Caki2 (cell line): ENCODE results near the gene PTPRCAP. TPM values are rescaled to one million over a fixed set of nuclear protein-coding genes. Genes with fewer than 3 reads are reported as not detected.
"Not testable (repeated sequence)": the region's sequence is repeated elsewhere in the genome, so short reads cannot be mapped to it uniquely, and the experiment has no call there.

Source experiments
- DNase-seq: peaks from one replicate; pipeline ENCODE4 v3.0.0-alpha.2; 2015; ENCODE audit warnings: low read depth
- in situ Hi-C: cut with HindIII; loops from 2 replicates; pipeline ENCODE4 v1.10.0; 2016; ENCODE audit warnings: low sequenced_read_pairs, low pct_unique_long_range_greater_than_20kb, mixed read lengths
- total RNA-seq: library from RNA; depleted of rRNA; stranded (reverse); fragments of >200 nt; shearing (Covaris generic); gene quantifications from 2 replicates; pipeline ENCODE4 v1.2.3, GENCODE V29; 2014; ENCODE audit warnings: low replicate concordance; rRNA removed

Gene PTPRCAP, protein sequence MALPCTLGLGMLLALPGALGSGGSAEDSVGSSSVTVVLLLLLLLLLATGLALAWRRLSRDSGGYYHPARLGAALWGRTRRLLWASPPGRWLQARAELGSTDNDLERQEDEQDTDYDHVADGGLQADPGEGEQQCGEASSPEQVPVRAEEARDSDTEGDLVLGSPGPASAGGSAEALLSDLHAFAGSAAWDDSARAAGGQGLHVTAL
- total RNA-seq, result not detected in 2 replicates

DNA sequence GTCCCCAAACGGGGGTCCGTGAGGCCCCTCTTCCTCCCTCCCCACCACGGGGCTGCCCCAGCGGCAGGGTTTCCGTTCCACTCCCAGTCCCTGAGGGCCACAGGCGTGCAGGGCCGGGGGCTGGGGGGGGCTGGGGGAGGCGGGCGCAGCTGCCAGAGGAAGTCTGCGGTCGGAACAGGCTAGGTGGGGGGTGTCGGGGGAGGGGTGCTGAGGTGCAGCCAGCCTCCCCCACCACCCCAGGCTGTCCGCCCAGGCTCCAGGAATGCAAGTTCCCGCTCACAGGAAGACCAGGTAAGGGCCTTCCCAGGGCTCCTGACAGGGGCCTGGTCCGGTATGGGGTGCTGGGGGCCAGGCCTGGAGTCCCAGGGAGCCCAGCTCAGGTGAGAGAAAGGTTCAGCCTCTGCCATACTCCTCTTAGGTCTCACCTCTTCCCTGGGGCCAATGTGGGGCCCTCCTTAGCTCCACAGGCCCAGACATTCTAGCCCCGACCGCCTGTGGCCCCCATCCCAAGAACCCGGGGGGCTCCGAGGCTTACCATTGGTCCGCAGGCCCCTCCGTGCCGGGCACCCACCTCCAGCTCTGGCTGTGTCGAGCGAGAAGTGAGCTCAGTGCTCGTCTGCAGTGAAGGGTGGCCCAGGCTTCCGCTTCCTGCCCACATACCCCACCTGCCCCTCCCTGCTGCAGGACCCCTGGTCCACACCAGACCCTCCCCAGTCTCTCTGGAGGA lies at the start of gene PTPRCAP:
TSS of gene PTPRCAP (minus strand) at position 601 of the 727 bp plus-strand sequence. CDS start at position 538, 63 bp downstream.
- DNase-seq, result no peak
- in situ Hi-C loops, result no loop called here

DNA sequence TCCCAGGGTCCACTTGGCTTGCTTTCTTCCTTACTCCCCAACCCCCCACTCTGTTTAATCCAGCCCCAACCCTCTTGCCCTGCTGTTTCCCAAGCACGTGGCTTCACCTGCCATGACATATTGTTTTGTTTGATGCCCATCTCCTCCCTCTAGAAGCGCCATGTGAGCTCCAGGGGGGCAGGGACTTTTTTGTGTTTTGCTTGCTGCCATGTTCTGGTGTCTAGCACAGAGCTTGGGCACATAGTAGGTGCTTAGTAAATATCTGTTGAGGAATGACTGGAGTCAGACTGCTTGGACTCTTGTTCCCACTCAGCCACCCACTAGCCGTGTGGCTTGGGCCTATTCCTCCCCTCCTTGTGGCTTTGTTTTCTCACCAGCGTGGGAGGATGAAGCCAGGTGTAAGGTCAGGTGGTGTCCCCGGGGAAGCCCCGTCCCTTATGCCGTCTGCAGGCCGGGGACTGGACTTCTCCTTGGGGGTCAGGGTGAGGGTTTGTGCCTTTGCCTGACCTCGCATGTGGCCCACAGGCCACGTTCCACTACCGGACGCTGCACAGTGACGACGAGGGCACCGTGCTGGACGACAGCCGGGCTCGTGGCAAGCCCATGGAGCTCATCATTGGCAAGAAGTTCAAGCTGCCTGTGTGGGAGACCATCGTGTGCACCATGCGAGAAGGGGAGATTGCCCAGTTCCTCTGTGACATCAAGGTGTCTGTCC lies 49.2 kb upstream of the PTPRCAP start:
- in situ Hi-C loops, result no loop called here
- no peak for DNase-seq

DNA sequence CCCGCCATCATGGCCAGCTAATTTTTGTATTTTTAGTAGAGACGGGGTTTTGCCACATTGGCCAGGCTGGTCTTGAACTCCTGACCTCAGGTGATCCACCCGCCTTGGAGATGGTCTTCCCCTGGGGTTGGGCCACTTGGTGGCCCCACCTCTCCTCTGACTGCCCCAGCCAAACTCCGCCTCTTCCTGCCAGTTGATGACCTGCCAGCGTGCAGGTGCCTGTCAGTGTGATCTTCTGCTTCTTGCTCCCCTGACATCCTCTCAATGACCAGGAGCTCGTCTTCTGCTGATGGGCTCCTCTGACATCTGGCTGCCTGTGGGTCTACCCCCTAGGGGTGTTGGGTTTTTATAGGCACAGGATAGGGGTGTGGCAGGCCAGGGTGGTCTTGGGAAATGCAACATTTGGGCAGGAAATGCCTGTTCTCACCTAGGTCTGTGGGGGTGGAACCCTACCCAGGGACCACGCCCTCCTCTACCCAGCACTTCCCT lies 48.4 kb upstream of the PTPRCAP start:
- in situ Hi-C loops, DNase-seq: not testable (repeated sequence)

DNA sequence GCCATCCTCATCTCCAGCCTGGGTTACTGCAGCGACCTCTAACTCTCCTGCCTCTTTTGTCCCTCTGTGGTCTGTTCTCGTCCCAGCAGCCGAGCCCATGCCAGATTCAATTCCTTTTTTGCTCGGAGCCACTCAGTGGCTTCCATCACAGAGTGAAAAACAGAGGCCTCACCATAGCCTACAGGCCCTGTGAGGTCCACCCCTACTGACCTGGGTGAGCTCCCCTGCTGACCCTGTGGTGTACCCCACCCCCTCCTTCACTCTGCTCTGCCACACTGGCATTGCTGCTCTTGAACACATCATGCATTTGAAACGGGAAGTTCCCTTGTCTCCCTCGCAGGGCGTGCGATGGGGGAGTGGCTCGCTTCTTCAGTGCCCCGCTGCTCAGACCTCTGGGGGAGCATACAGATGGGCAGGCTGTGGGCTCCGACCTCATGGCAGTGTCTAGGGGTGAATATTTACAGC lies 47.4 kb upstream of the PTPRCAP start:
- in situ Hi-C loops, result no loop called here

GRCh38 chr11:67483831-67484665 lies 46.6 kb upstream of the PTPRCAP start:
- in situ Hi-C loops, result no loop called here
- no peak for DNase-seq

More for the DNA sequence above, 47.4 kb upstream of the PTPRCAP start:
- no peak for DNase-seq

DNA sequence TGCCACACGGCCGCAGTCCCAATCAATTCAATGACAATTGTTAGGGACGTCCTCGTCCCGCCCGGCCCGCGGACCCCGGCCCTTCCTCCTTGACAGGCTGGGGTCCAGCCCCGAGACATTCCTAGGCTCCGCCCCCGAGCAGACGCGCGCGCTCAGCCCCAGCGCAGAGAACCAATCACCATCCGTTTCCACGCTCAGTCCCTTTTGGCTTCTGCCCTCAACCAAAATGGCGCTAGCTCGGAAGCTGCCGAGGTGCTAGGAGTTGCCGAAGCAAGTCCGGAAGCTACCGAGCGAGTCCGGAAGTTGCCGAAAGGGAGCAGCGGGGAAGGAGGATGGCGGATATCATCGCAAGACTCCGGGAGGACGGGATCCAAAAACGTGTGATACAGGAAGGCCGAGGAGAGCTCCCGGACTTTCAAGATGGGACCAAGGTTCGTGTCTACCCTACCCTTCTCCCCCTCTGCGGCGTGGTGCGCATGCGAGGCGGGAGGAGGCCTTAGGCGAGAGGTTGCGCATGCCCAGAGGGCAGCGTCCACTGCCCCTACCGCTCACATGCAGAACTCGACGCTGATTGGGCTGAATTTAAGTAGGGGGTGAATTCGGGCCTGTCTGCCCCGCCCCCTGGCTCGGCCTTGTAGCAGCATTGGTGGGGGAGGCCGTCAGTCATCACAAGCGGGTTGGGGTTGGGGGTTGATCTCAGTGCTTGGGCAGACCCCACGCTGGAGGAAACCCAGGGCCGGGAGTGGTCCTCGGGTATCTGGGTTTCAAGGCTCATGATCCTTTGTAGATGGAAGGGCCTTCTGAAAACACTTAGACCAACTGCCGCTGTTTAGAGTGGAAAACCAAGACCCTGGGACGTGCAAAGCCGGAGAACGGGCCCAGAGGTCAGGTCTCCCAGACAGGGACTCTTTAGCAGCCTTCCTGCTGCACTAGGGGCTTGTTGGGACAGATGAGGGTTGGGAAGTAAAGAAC lies 45.6 kb upstream of the PTPRCAP start, which contains the start of gene AIP:
TSS of gene AIP (plus strand) at position 200 of the 972 bp plus-strand sequence. CDS start at position 333, 133 bp downstream.
- DNase-seq, result peak; percentile 94
- in situ Hi-C loops, result no loop called here

DNA sequence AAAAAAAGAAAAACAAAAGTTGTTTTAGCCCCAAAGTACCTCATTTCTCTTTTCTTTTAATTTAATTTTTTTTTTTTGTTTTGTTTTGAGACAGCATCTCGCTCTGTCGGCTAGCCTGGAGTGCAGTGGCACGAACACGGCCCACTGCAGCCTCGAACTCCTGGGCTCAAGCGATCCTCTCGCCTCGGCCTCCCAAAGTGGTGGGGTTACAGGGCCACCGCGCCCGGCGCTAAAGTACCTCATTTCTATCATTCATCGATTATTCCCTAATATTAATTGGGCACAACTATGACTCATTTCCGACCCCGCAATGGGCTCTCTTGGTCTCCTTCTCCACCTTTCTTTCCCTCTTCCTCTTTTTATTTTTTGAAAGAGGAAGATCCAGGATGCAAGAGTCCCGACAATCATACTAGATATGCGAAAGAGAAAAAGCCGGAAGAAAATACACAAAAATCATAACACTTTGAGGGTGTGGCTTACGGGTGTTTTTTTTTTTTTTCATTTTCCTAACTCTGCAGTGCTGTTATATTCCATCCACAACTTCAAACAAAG lies 44.9 kb upstream of the PTPRCAP start:
- in situ Hi-C loops, result no loop called here
- DNase-seq, result no peak

DNA sequence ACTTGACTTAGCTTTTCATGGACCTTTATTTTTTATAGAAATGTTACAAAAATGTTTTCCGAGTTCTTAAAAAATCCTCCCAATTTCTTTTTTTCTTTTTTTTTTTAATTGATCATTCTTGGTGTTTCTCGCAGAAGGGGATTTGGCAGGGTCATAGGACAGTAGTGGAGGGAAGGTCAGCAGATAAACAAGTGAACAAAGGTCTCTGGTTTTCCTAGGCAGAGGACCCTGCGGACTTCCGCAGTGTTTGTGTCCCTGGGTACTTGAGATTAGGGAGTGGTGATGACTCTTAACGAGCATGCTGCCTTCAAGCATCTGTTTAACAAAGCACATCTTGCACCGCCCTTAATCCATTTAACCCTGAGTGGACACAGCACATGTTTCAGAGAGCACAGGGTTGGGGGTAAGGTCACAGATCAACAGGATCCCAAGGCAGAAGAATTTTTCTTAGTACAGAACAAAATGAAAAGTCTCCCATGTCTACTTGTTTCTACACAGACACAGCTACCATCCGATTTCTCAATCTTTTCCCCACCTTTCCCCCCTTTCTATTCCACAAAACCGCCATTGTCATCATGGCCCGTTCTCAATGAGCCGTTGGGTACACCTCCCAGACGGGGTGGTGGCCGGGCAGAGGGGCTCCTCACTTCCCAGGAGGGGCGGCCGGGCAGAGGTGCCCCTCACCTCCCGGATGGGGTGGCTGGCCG lies 40.0 kb upstream of the PTPRCAP start:
- in situ Hi-C loops, DNase-seq: not testable (repeated sequence)

GRCh38 chr11:67476692-67477091 lies 39.2 kb upstream of the PTPRCAP start:
- in situ Hi-C loops, DNase-seq: not testable (repeated sequence)

- DNase-seq, result no peak
- in situ Hi-C loops, result no loop called here
Observed at GRCh38 chr11:67472882-67473281, 35.4 kb upstream of the PTPRCAP start.

- in situ Hi-C loops, result no loop called here
- no peak for DNase-seq
Observed at GRCh38 chr11:67470337-67471002, 33.0 kb upstream of the PTPRCAP start.

GRCh38 chr11:67469508-67469811 lies 32.0 kb upstream of the PTPRCAP start:
- in situ Hi-C loops, result no loop called here
- no peak for DNase-seq

- peak; percentile 62 for DNase-seq
- in situ Hi-C loops, result no loop called here
Observed at GRCh38 chr11:67468759-67469507, 31.5 kb upstream of the PTPRCAP start, which contains the start of gene TMEM134. TMEM134 (minus strand) TSS chr11:67469251; CDS start chr11:67469192, 59 bp downstream.

- in situ Hi-C loops, result no loop called here
- no peak for DNase-seq
Observed at GRCh38 chr11:67468456-67468758, 30.9 kb upstream of the PTPRCAP start.

DNA sequence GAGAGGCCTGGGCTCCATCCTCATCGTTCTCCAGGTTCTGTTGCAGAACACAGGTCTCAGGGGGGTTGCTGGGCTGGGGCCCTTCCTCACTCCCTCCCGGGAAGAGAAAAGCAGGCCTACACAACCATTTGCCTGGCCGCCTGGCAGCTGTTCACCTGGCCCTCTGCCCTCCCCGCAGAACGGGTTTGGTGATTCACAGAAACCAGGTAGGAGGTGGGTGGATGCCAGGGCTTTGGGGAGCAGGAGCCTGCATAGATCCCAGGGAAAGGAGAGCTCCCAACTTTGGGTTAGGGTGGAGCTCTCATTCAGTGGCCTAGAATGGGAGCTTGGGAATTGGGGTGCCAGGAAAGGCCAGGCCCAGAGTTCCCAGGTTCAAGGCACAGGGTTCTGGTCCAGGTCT lies 30.6 kb upstream of the PTPRCAP start:
- DNase-seq, result no peak
- in situ Hi-C loops, result no loop called here
